Mucosa of rectum (tissue), 2 donors: Measurements from ENCODE around the gene ZNRF2.

Source experiments
- H3K27ac ChIP-seq, 2 donors: one replicate each; pipeline ENCODE4 v1.7.0; 2013; ENCODE audit warnings: inconsistent platforms in 2 of 2, low read depth in 2 of 2, low read length in 2 of 2
- H3K27me3 ChIP-seq, 2 donors: one replicate each; pipeline ENCODE4 v1.7.0; 2013; ENCODE audit warnings: low read length in 2 of 2; ENCODE audit not compliant: control insufficient read depth in 2 of 2, insufficient read depth in 2 of 2
- H3K36me3 ChIP-seq, 2 donors: one replicate each; pipeline ENCODE4 v1.7.0; 2013; ENCODE audit warnings: low read length in 2 of 2; ENCODE audit not compliant: control insufficient read depth in 2 of 2, insufficient read depth in 2 of 2
- H3K4me1 ChIP-seq, 2 donors: one replicate each; pipeline ENCODE4 v1.7.0; 2013; ENCODE audit warnings: low read length in 2 of 2, mild to moderate bottlenecking in 1 of 2; ENCODE audit not compliant: control insufficient read depth in 2 of 2, insufficient read depth in 2 of 2
- H3K4me3 ChIP-seq, 2 donors: one replicate each; pipeline ENCODE4 v1.7.0; 2013; ENCODE audit warnings: low read length in 2 of 2
- H3K9ac ChIP-seq, 2 donors: one replicate each; pipeline ENCODE4 v1.7.0; 2013; ENCODE audit warnings: low read length in 2 of 2, low read depth in 1 of 2, mild to moderate bottlenecking in 1 of 2
- H3K9me3 ChIP-seq, 2 donors: one replicate each; pipeline ENCODE4 v1.7.0; 2013; ENCODE audit warnings: low read length in 2 of 2; ENCODE audit not compliant: control insufficient read depth in 2 of 2
- donor health status: healthy.
- donor health status: Normal muscosa, but diverticular disease.

Gene ZNRF2

GRCh38 chr7:30329716-30330115 lies 45.3 kb downstream of the ZNRF2 start:
- no peak overlapping the region for H3K9ac ChIP-seq
- H3K4me3 ChIP-seq, result no peak overlapping the region
- peaks cover 6 to 20% of the 10 kb centered on the region in 2 donors for H3K4me1 ChIP-seq
- peaks cover 0 to 3% of the 10 kb centered on the region in 2 donors for H3K36me3 ChIP-seq
- no peak overlapping the region for H3K27ac ChIP-seq
- H3K27me3 ChIP-seq, result no peaks in the 10 kb centered on the region
- H3K9me3 ChIP-seq, result no peaks in the 10 kb centered on the region

- no peak overlapping the region for H3K9ac ChIP-seq
- H3K9me3 ChIP-seq, result no peaks in the 10 kb centered on the region
- H3K4me3 ChIP-seq, result peak overlapping the region; percentile 6 to 7
- H3K36me3 ChIP-seq, result peaks cover 0 to 3% of the 10 kb centered on the region in 2 donors
- no peaks in the 10 kb centered on the region for H3K27me3 ChIP-seq
- H3K4me1 ChIP-seq, result peaks cover 6 to 20% of the 10 kb centered on the region in 2 donors
- peak overlapping the region in 1 of 2 donors; percentile 18 for H3K27ac ChIP-seq
These were observed 46.0 kb downstream of the ZNRF2 start for GRCh38 chr7:30330134-30331111.

GRCh38 chr7:30331338-30331737 lies 46.9 kb downstream of the ZNRF2 start:
- Histone ChIP-seq H3K27me3 (no peaks in the 10 kb centered on the region), H3K9ac (no peak overlapping the region), H3K4me3 (no peak overlapping the region), H3K9me3 (no peaks in the 10 kb centered on the region), H3K4me1 (peaks cover 6 to 20% of the 10 kb centered on the region in 2 donors), H3K27ac (no peak overlapping the region), H3K36me3 (peaks cover 0 to 1% of the 10 kb centered on the region in 2 donors)

GRCh38 chr7:30332549-30332948 lies 48.2 kb downstream of the ZNRF2 start:
- peaks cover 6 to 20% of the 10 kb centered on the region in 2 donors for H3K4me1 ChIP-seq
- H3K36me3 ChIP-seq, result no peaks in the 10 kb centered on the region
- no peaks in the 10 kb centered on the region for H3K9me3 ChIP-seq
- H3K4me3 ChIP-seq, result no peak overlapping the region
- H3K9ac ChIP-seq, result no peak overlapping the region
- no peaks in the 10 kb centered on the region for H3K27me3 ChIP-seq
- no peak overlapping the region for H3K27ac ChIP-seq

GRCh38 chr7:30335763-30336487 lies 51.5 kb downstream of the ZNRF2 start:
- H3K4me1 ChIP-seq, result peaks cover 2 to 7% of the 10 kb centered on the region in 2 donors
- H3K36me3 ChIP-seq, result no peaks in the 10 kb centered on the region
- H3K9ac ChIP-seq, result no peak overlapping the region
- H3K9me3 ChIP-seq, result no peaks in the 10 kb centered on the region
- no peaks in the 10 kb centered on the region for H3K27me3 ChIP-seq
- no peak overlapping the region for H3K4me3 ChIP-seq
- H3K27ac ChIP-seq, result no peak overlapping the region

GRCh38 chr7:30344513-30344912 lies 60.1 kb downstream of the ZNRF2 start:
- H3K4me3 ChIP-seq, result no peak overlapping the region
- H3K36me3 ChIP-seq, result no peaks in the 10 kb centered on the region
- no peak overlapping the region for H3K9ac ChIP-seq
- H3K9me3 ChIP-seq, result no peaks in the 10 kb centered on the region
- no peaks in the 10 kb centered on the region for H3K27me3 ChIP-seq
- H3K4me1 ChIP-seq, result peaks cover 2 to 6% of the 10 kb centered on the region in 2 donors
- no peak overlapping the region for H3K27ac ChIP-seq

- H3K4me1 ChIP-seq, result peaks cover 3 to 9% of the 10 kb centered on the region in 2 donors
- H3K27me3 ChIP-seq, result no peaks in the 10 kb centered on the region
- peak overlapping the region; percentile 22 to 59 for H3K27ac ChIP-seq
- no peak overlapping the region for H3K4me3 ChIP-seq
- H3K9ac ChIP-seq, result no peak overlapping the region
- no peaks in the 10 kb centered on the region for H3K36me3 ChIP-seq
- H3K9me3 ChIP-seq, result no peaks in the 10 kb centered on the region
These were observed 63.1 kb downstream of the ZNRF2 start for GRCh38 chr7:30347226-30348082.

GRCh38 chr7:30348083-30348560 lies 63.7 kb downstream of the ZNRF2 start:
- Histone ChIP-seq H3K27me3 (no peaks in the 10 kb centered on the region), H3K4me1 (peaks cover 3 to 9% of the 10 kb centered on the region in 2 donors), H3K27ac (peak overlapping the region; percentile 70 to 72), H3K9me3 (no peaks in the 10 kb centered on the region), H3K36me3 (no peaks in the 10 kb centered on the region), H3K9ac (peak overlapping the region in 1 of 2 donors; percentile 36), H3K4me3 (no peak overlapping the region)

- Histone ChIP-seq H3K27ac (no peak overlapping the region), H3K27me3 (no peaks in the 10 kb centered on the region), H3K36me3 (no peaks in the 10 kb centered on the region), H3K9ac (no peak overlapping the region), H3K9me3 (no peaks in the 10 kb centered on the region), H3K4me1 (peaks cover 3 to 9% of the 10 kb centered on the region in 2 donors), H3K4me3 (no peak overlapping the region)
These were observed 64.8 kb downstream of the ZNRF2 start for GRCh38 chr7:30349170-30349569.
